ENCODE measurements around the gene SNRPA1.

The SNRPA1 gene

GRCh38 chr15:101318147-101318819 is 23.2 kb upstream of the SNRPA1 start:
- no peak for TF ChIP-seq CTCF (IDR thresholded peaks at IDR 0.05; ENCODE audit: low read depth, low read length)
- H3K4me3 ChIP-seq (ENCODE audit: low read depth, low read length) = no peak overlapping the region

GRCh38 chr15:101317336-101317872 is 22.4 kb upstream of the SNRPA1 start:
- no peak for TF ChIP-seq CTCF (IDR thresholded peaks at IDR 0.05; ENCODE audit: low read depth, low read length)

GRCh38 chr15:101316529-101316928 is 21.5 kb upstream of the SNRPA1 start:
- no peak overlapping the region for H3K4me3 ChIP-seq (ENCODE audit: low read depth, low read length)
- no peak for TF ChIP-seq CTCF (IDR thresholded peaks at IDR 0.05; ENCODE audit: low read depth, low read length)

More at GRCh38 chr15:101317336-101317872, 22.4 kb upstream of the SNRPA1 start:
- no peak overlapping the region for H3K4me3 ChIP-seq (ENCODE audit: low read depth, low read length)

- H3K4me3 ChIP-seq (ENCODE audit: low read depth, low read length) = no peak overlapping the region
- TF ChIP-seq CTCF (IDR thresholded peaks at IDR 0.05; ENCODE audit: low read depth, low read length) = no peak
These were observed 20.7 kb upstream of the SNRPA1 start for GRCh38 chr15:101315736-101316135.

- TF ChIP-seq CTCF (IDR thresholded peaks at IDR 0.05; ENCODE audit: low read depth, low read length) = no peak
- no peak overlapping the region for H3K4me3 ChIP-seq (ENCODE audit: low read depth, low read length)
These were observed 19.5 kb upstream of the SNRPA1 start for GRCh38 chr15:101314336-101315125.

- no peak overlapping the region for H3K4me3 ChIP-seq (ENCODE audit: low read depth, low read length)
- no peak for TF ChIP-seq CTCF (IDR thresholded peaks at IDR 0.05; ENCODE audit: low read depth, low read length)
These were observed 18.2 kb upstream of the SNRPA1 start for GRCh38 chr15:101313041-101313761.

Measured in WI38 (cell line).